GM23248 (cell line): Measurements from ENCODE around the gene NMT2. TPM values are rescaled to one million over a fixed set of nuclear protein-coding genes. Genes with fewer than 3 reads are reported as not detected.

Source experiments
- DNase-seq: peaks from one replicate; pipeline ENCODE4 v3.0.0-alpha.2; 2015
- H2AFZ ChIP-seq: fragments of 200-600 bp; sonication (generic); 2 replicates; pipeline ENCODE4 v1.6.1; 2016; ENCODE audit warnings: antibody characterized with exemption
- H3F3A ChIP-seq: fragments of 200-600 bp; sonication (generic); 2 replicates; pipeline ENCODE4 v1.6.1; 2016; ENCODE audit warnings: mild to moderate bottlenecking, antibody characterized with exemption, mixed run types; ENCODE audit not compliant: insufficient read depth
- H3K27ac ChIP-seq: fragments of 200-600 bp; sonication (generic); 2 replicates; pipeline ENCODE4 v1.5.1; 2016; ENCODE audit warnings: mild to moderate bottlenecking
- H3K27me3 ChIP-seq: fragments of 200-600 bp; sonication (generic); replicated peaks from 2 replicates; pipeline ENCODE4 v1.6.1; 2016; ENCODE audit warnings: mild to moderate bottlenecking; ENCODE audit not compliant: insufficient read depth
- H3K36me3 ChIP-seq: fragments of 200-600 bp; sonication (generic); 2 replicates; pipeline ENCODE4 v1.6.1; 2016; ENCODE audit warnings: low read depth, mild to moderate bottlenecking
- H3K4me1 ChIP-seq: fragments of 200-600 bp; sonication (generic); 2 replicates; pipeline ENCODE4 v1.6.1; 2016; ENCODE audit warnings: mild to moderate bottlenecking; ENCODE audit not compliant: insufficient read depth
- H3K4me2 ChIP-seq: fragments of 200-600 bp; sonication (generic); one replicate; pipeline ENCODE4 v1.6.1; 2016; ENCODE audit warnings: mild to moderate bottlenecking; ENCODE audit not compliant: unreplicated experiment
- H3K4me3 ChIP-seq: fragments of 200-600 bp; sonication (generic); 2 replicates; pipeline ENCODE4 v1.5.1; 2016; ENCODE audit warnings: mild to moderate bottlenecking
- H3K79me2 ChIP-seq: fragments of 200-600 bp; sonication (generic); 2 replicates; pipeline ENCODE4 v1.6.1; 2016; ENCODE audit warnings: mild to moderate bottlenecking; ENCODE audit not compliant: insufficient read depth
- H3K9ac ChIP-seq: fragments of 200-600 bp; sonication (generic); 2 replicates; pipeline ENCODE4 v1.6.1; 2016; ENCODE audit warnings: mild to moderate bottlenecking
- H3K9me2 ChIP-seq: fragments of 200-600 bp; sonication (generic); 2 replicates; pipeline ENCODE4 v1.6.1; 2016; ENCODE audit warnings: mixed run types, mild to moderate bottlenecking, moderate library complexity; ENCODE audit not compliant: insufficient read depth
- H3K9me3 ChIP-seq: fragments of 200-600 bp; sonication (generic); one replicate; pipeline ENCODE4 v1.6.1; 2017; ENCODE audit warnings: low read depth
- H4K20me1 ChIP-seq: fragments of 200-600 bp; sonication (generic); 2 replicates; pipeline ENCODE4 v1.6.0; 2016; ENCODE audit not compliant: insufficient read depth
- EZH2 ChIP-seq: fragments of 200-600 bp; sonication (generic); IDR thresholded peaks from 2 replicates; pipeline ENCODE4 v1.6.1; 2018; ENCODE audit warnings: antibody characterized with exemption, mild to moderate bottlenecking; ENCODE audit not compliant: insufficient read depth, poor library complexity, severe bottlenecking
- EZH2phosphoT487 ChIP-seq: fragments of 200-600 bp; sonication (generic); IDR thresholded peaks from 2 replicates; pipeline ENCODE4 v1.6.1; 2018; ENCODE audit warnings: antibody characterized with exemption, moderate library complexity, mild to moderate bottlenecking, low read depth; ENCODE audit not compliant: insufficient read depth
- WGBS, 2 experiments: methylation state at CpG; one replicate each; pipeline ENCODE4 v1.1.6; 2015 to 2017; ENCODE audit warnings: low lambda C conversion rate in 2 of 2, low coverage in 1 of 2; ENCODE audit errors: missing lambda C conversion rate in 2 of 2; 5-methylcytosine and 5-hydroxymethylcytosine counted together
- in situ Hi-C: fragments of 300-500 bp; cut with MboI; formaldehyde crosslinking; loops from 2 replicates; pipeline ENCODE4 v1.15.0; 2020
- polyA plus RNA-seq: library from polyadenylated mRNA; unstranded; fragments of >200 nt; fragmentation: Nextera tagmentation; extraction: Ambion mirVana; gene quantifications from 2 replicates; pipeline ENCODE4 v1.2.1, GENCODE V29; 2016
- total RNA-seq: library from RNA; depleted of rRNA; stranded (reverse); fragments of >200 nt; shearing (Covaris generic); gene quantifications from 2 replicates; pipeline ENCODE4 v1.2.3, GENCODE V29; 2014

NMT2 gene
- total and polyA plus RNA-seq, 2 experiments from 2014 or later, result 26.3 to 35.9 TPM

DNA sequence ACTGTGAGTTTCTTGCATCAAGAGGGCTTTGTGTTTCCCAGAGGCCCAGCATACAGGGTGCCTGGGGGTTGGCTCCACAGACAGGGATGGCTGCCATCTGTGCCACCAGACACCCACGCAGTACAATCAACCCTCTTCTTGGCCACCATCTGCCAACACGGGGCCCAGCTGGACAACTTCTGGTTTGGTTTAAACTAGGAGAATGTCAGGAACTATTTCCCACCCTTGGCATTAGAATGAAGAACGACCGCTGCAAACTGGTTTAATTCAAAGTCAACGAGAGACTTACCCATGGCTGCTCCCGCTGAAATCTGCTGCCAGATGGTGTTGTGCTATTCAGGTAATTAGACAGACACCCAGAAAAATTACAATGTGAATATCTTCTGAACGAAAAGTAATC lies 27.8 kb downstream of the NMT2 start:
- H3K4me3 ChIP-seq, result no peak overlapping the region
- DNase-seq, result no peak
- H3K9me3 ChIP-seq, result no peaks in the 10 kb centered on the region
- H2AFZ ChIP-seq, result no peak overlapping the region
- no peak overlapping the region for H3K4me2 ChIP-seq
- no peak overlapping the region for H3K27ac ChIP-seq
- TF ChIP-seq EZH2, result no peak
- no peak for TF ChIP-seq EZH2phosphoT487
- 67% methylated on average over 7 of the region's 7 CpGs for WGBS, 2 experiments
- no peaks in the 10 kb centered on the region for H3F3A ChIP-seq
- no peaks in the 10 kb centered on the region for H3K9me2 ChIP-seq
- in situ Hi-C loops, result no loop called here
- peaks cover 11% of the 10 kb centered on the region; the same call in 1 of the 2 replicates for H3K4me1 ChIP-seq
- no peak overlapping the region for H3K9ac ChIP-seq
- no peaks in the 10 kb centered on the region for H3K27me3 ChIP-seq
- no peaks in the 10 kb centered on the region; the same call in 1 of the 2 replicates for H4K20me1 ChIP-seq
- peaks cover 9% of the 10 kb centered on the region; the same call in 1 of the 2 replicates for H3K36me3 ChIP-seq
- H3K79me2 ChIP-seq, result peaks cover 53% of the 10 kb centered on the region

DNA sequence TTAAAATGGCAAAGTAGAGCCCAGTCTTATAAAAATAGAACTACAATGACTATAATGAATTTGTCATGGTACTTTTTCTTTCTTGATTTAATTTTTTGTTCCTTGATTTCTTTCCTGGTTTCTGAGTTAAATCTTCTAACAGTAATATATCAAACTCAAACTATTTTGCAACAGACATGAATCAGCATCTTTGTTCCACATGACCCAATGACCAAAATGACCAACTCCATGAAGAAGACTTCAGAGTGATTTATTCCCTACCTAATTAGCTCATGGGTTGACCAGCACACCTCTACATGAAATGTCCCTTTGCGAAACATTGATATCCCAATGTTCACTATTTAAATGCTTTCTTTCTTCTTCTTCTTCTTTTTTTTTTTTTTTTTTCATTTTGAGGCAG lies 30.9 kb downstream of the NMT2 start:
- no peak overlapping the region for H3K27ac ChIP-seq
- DNase-seq, result peak; percentile 30

DNA sequence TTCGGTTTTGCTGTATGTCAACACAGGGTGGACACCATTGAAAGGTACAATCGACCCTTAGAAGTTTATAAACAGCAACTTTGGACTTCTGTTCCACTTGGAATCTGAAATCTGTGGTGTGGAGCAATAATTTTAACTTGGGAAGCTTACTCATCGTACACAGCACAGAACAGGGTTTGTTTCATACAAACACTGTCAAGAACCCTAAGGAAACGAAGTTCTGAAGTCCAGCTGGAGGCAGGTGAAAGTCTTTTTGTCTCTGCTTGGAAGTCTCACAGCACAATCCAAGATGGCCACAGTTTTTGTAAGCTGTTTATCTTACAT lies 31.5 kb downstream of the NMT2 start:
- no peaks in the 10 kb centered on the region for H3K9me3 ChIP-seq
- no peak overlapping the region for H3K27ac ChIP-seq
- H3K9ac ChIP-seq, result no peak overlapping the region
- no peaks in the 10 kb centered on the region; the same call in 1 of the 2 replicates for H4K20me1 ChIP-seq
- H3K36me3 ChIP-seq, result peaks cover 40% of the 10 kb centered on the region; the same call in 1 of the 2 replicates
- no peak for DNase-seq
- no peak overlapping the region for H3K4me3 ChIP-seq
- no peak for TF ChIP-seq EZH2phosphoT487
- TF ChIP-seq EZH2, result no peak
- no peak overlapping the region for H2AFZ ChIP-seq
- no peaks in the 10 kb centered on the region for H3F3A ChIP-seq
- WGBS, 2 experiments, result 87 to 89% methylated on average over 4 of the region's 4 CpGs
- H3K79me2 ChIP-seq, result peaks cover 16% of the 10 kb centered on the region
- H3K4me1 ChIP-seq, result 0 out of 2 replicates have a peak, but pooled peaks cover 4% of the 10 kb centered on the region
- in situ Hi-C loops, result no loop called here
- H3K27me3 ChIP-seq, result no peaks in the 10 kb centered on the region
- no peak overlapping the region for H3K4me2 ChIP-seq
- no peaks in the 10 kb centered on the region for H3K9me2 ChIP-seq

More for the DNA sequence above, 30.9 kb downstream of the NMT2 start:
- Histone ChIP-seq H3K9ac (no peak overlapping the region), H3K27me3 (no peaks in the 10 kb centered on the region), H3K79me2 (peaks cover 23% of the 10 kb centered on the region), H3K4me2 (no peak overlapping the region), H2AFZ (no peak overlapping the region), H3F3A (no peaks in the 10 kb centered on the region), H3K4me3 (no peak overlapping the region), H3K9me3 (no peaks in the 10 kb centered on the region), H3K4me1 (0 out of 2 replicates have a peak, but pooled peaks cover 4% of the 10 kb centered on the region), H3K36me3 (peaks cover 38% of the 10 kb centered on the region; the same call in 1 of the 2 replicates), H4K20me1 (no peaks in the 10 kb centered on the region; the same call in 1 of the 2 replicates), H3K9me2 (no peaks in the 10 kb centered on the region)
- no peak for TF ChIP-seq EZH2
- no peak for TF ChIP-seq EZH2phosphoT487
- in situ Hi-C loops, result no loop called here
- WGBS, 2 experiments, result 97 to 100% methylated on average over 1 of the region's 1 CpG

DNA sequence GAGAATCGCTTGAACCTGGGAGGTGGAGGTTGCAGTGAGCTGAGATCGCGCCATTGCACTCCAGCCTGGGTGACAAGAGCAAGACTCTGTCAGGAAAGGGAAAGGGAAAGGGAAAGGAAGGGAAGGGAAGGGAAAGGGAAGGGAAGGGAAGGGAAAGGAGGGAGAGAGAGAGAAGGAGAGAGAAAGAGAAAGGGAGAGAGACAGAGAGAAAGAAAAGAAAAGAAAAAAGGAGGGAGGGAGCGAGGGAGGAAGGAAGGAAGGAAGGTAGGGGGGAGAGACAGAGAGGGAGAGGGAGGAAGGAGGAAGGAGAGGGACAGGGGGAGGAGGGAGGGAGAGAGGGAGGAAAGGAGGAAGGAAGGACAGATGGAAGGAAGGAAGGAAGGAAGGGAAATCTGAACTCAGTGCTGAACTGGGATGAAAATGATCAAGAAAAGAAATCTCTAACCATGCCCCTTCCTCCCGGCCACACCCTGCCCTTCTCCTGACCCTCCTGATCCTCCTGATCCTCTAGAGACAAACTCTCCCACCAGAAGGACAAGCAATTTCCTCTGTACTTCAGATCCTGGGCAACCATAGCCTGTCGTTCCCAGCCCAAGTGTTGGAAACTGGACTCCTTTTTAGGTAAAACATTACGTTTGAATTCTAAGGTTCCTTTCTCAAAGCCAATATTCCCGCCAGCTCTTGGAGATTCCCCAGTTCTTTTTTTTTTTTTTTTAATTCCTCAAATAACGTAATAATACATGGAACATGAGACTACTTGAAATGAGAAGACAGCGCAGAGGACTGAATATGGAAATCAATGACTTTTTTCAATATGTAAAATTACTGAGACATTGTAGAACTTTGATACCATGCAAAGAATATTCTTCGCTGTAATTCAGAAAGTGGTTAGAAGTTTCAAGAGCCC lies 32.1 kb downstream of the NMT2 start:
- WGBS, 2 experiments, result 93 to 94% methylated on average over 11 of the region's 11 CpGs
- Histone ChIP-seq H3K36me3 (peaks cover 46% of the 10 kb centered on the region), H3K79me2 (peaks cover 10% of the 10 kb centered on the region), H3K27ac (no peak overlapping the region), H3K4me2 (no peak overlapping the region), H2AFZ (no peak overlapping the region), H3K4me1 (0 out of 2 replicates have a peak, but pooled peaks cover 4% of the 10 kb centered on the region), H4K20me1 (no peaks in the 10 kb centered on the region; the same call in 1 of the 2 replicates), H3K9me3 (no peaks in the 10 kb centered on the region), H3F3A (no peaks in the 10 kb centered on the region), H3K9ac (no peak overlapping the region), H3K27me3 (no peaks in the 10 kb centered on the region), H3K4me3 (no peak overlapping the region), H3K9me2 (no peaks in the 10 kb centered on the region)
- in situ Hi-C loops, result no loop called here
- TF ChIP-seq EZH2phosphoT487 (no peak), EZH2 (no peak)
- no peak for DNase-seq
